LNCAP (cell line): ENCODE results near the gene BBIP1.

Source experiments
- TF ChIP-seq, protein P1 (sequence below): fragments of 450-650 bp; IDR thresholded peaks from 2 replicates; pipeline ENCODE4 v1.5.1; 2017; ENCODE audit warnings: mild to moderate bottlenecking

Gene BBIP1

DNA sequence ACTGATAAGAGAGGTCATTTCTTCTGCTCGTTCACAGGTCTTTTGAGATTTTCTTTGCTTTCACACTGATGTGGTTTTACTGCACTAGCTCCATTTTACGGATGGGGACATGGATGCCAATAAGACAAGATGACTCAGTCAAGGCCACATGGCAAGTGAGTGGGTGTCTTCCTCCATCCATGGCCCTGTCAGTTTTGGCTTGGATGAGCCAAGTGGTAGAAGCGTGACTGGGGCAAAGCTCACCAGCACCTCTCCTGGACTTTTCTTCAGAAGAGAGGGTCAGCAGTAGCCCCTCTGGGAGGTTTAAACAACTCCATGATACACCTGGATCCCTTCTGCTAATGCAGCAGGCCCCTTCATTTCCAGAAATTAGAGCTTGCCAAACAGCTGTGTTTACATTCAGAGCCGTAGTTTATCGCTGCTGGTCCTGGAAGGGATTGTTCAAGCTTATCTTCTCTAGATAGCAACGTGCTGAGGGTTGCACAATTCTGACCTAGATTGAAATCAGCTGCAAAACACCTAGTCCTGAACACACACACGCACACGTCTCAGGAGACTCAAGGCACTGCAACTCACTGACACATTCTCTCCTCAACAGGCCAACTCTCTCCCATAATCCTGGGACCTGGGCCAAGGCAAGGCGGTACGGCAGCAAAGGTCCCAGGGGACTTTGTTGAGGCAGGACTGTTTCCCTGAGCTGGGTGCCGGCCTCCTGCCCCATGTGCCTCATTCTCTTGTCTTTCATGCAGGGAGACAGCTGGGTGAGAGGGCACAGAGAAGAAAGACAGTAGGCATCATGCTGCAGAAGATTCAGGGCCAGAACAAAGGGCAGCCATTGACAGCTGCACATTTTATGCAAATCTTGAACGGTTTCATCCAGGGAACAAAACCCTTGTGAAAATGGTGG lies 61.5 kb downstream of the BBIP1 start:
- TF ChIP-seq, protein P1, sequence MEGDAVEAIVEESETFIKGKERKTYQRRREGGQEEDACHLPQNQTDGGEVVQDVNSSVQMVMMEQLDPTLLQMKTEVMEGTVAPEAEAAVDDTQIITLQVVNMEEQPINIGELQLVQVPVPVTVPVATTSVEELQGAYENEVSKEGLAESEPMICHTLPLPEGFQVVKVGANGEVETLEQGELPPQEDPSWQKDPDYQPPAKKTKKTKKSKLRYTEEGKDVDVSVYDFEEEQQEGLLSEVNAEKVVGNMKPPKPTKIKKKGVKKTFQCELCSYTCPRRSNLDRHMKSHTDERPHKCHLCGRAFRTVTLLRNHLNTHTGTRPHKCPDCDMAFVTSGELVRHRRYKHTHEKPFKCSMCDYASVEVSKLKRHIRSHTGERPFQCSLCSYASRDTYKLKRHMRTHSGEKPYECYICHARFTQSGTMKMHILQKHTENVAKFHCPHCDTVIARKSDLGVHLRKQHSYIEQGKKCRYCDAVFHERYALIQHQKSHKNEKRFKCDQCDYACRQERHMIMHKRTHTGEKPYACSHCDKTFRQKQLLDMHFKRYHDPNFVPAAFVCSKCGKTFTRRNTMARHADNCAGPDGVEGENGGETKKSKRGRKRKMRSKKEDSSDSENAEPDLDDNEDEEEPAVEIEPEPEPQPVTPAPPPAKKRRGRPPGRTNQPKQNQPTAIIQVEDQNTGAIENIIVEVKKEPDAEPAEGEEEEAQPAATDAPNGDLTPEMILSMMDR, result no peak

DNA sequence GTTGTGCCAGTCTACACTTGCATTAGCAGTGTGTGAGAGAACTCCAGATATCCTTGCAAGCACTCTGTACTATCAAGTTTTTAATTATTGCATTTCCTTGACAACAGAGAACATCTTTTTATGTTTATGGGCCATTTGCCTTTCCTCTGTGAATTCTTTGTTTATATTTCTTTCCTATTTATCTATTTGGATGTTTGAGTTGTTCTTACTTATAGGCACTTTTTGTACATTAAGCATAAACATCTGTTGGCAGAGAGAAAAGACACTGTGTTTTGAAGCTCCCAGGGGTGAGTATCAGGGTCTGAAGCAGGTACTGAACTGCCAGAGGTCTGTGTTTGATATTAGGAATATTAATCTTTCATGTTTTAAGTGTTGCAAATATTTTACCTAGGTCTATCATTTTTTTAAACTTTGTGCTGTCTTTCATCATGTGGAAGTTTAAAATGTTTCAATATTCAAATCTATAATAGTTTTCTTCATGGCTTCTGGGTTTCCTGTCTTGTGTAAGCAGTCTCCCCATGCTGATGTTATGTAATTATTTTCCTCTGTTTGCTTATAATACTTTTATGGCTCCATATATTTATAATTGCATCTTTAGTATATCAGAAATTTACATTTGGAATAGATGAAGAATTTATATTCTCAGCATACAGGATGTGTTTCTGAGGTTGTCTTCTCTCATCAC lies 64.9 kb downstream of the BBIP1 start:
- TF ChIP-seq, protein P1, result no peak

DNA sequence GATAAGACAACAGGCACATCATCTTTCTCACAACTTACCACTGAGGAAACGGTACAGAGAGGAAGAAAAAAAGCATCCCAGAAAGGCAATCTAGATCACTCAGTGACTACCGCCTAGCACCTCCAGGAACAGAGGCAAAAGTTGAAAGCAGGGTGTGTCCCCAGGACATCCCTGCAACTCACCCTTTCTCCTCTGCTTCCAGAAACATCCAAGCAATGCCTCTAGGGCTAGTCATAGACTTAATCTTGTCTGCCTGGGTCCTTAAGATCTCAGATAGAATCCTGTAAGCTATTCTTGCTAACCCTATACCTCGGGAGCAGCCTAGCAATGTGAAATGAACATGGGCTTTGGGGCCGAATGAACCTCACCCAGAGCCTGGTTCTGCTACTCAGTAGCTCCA lies 66.0 kb downstream of the BBIP1 start:
- TF ChIP-seq, protein P1, result no peak

DNA sequence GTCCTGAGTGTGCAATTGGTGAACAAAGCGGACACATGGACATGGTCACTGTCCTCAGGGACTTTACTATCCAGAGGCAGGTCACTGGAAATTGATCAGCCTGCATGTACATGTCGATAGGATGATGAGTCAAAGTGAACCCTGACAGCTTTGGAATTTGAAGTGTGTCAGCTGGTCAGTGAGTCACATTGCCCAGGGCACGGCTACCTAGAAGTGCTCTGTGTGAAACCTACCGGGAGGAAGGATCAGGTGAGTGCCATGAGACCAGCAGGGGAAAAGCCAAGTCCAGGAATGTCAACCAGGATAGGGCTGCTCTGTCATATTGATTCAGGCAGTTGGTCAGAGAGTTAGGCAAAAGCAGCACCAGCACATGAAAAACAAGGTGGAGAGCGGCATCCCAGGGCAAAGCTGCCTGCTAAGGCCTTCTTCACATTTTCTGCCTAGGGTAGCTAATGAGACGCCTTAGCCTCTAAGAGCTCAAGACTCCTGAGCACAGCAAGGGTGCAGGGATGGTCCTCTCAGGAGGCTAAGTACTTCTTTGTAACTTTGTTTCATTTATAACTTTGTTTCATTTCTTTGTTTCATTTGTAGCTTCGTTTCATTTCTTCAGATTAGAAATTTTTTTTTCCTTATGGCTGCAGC lies 66.6 kb downstream of the BBIP1 start:
- TF ChIP-seq, protein P1, result no peak

DNA sequence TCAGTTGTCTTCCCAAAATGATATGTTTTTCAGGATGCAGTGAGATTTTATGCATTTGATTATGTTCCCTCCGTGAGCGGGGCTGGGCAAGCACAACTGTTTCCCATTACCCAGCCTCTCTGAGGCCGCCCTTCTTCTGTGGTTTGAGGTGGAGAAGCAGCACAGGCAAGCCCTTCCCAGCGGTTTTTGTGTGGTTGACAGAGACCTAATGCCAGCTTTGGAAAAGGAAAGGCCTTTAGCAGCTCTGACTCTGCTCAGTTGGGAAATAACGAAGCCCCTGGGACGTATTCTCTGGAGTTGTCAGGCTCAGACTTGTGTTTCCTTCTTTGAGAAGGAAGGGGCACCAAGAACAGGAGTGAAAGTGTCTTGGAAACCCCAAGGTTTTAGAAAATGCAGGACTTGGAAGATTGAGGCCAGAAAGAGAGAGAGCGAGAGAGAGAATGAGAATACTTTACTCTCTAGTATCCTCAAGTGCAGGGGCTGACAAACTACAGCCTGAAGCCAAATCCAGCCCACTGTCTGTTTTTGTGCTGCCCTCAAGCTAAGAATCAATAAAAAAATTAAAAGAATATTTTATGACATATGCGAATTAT lies 67.9 kb downstream of the BBIP1 start:
- TF ChIP-seq, protein P1, result no peak

DNA sequence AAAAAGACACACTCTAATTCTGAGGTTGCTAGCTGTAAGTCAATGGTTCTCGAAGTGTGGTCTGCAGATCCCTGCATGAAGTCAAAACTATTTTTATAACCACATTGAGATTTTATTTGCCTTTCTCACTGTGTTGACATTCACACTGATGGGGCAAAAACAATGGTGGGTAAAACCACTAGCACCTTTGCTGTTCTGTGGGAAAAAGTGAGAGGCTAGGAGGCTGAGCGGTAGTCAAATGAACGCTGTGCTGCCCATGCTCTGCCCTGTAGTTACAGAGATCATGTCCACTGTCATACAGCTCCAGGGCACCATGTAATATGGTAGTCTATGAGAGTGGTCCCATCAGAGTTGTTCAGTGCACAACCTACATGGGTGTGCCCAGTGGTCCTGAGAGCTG lies 68.9 kb downstream of the BBIP1 start:
- TF ChIP-seq, protein P1, result no peak
